HG02840 (cell line): ENCODE measurements around the gene RPL3.

Experiments used
- ATAC-seq: cut with Tn5 transposase; IDR thresholded peaks from one replicate; pipeline ENCODE4 v1.9.1; 2021; ENCODE audit warnings: mild to moderate bottlenecking, moderate library complexity, moderate number of reproducible peaks; ENCODE audit not compliant: unreplicated experiment, low FRiP score

RPL3 gene

GRCh38 chr22:39287076-39287725 is 32.2 kb downstream of the RPL3 start:
- ATAC-seq: no peak

GRCh38 chr22:39284983-39285382 is 34.4 kb downstream of the RPL3 start:
- ATAC-seq: no peak

DNA sequence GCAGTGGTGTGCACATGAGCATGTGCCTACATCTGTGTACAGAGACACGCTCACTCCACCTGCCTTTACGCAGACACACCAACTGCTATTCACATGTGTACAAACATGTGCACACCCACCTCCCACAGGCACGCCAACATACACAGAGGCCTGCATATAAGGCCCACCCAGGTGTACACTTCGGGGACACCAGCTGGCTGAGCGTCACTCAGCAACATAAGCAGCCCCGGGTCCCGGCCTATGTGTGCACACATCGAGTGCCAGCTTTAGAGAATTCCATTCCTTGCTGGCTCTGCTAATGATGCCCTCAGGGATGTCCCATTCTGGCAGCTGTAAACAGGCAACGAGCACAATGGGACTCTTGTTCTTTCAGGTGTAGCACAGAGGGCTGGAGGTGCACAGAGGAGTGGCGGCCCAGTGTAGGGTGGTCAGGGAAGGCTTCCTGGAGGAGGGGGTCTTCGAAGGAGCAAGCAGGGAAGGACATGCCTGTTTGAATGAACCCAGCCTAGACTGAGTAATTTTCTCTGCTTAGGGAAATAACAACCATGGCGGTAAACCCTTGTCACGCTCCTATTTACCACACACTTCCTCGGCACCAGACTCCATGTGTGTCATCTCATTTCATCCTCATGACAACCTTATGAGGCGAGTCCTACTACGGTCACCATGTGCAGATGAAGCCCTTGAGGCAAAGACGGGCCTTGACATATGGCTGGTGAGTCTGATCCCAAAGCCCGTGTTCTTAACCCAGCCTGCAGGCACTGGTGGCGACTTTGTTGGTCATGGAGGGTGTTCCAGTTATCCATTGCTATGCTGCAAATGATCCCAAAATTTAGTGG is 35.1 kb downstream of the RPL3 start:
- ATAC-seq: no peak

GRCh38 chr22:39283322-39284141 is 35.9 kb downstream of the RPL3 start:
- no peak for ATAC-seq

- ATAC-seq: no peak
Observed at GRCh38 chr22:39282645-39283321, 36.6 kb downstream of the RPL3 start.

GRCh38 chr22:39281126-39281525 is 38.3 kb downstream of the RPL3 start:
- ATAC-seq: no peak

DNA sequence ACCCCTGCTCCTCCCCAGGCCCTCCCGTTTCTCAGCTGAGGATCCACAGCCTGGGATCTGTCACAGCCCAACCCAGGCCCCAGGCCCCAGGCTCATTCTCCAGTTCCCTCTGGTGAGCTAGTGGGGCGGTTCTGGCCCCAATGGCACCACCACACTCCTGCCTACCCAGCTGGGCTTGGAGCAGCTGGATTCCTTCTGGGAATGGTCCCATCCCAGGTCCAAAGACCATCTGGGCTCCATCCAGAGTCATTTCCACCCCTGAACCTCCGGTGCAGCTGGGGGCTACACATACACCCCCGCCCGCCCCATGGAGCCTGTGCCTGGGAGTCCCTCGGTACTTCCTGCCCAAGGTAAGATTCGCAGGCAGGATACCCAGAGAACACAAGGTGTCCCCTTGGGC is 39.2 kb downstream of the RPL3 start:
- no peak for ATAC-seq

GRCh38 chr22:39279170-39279850 is 40.1 kb downstream of the RPL3 start:
- no peak for ATAC-seq

DNA sequence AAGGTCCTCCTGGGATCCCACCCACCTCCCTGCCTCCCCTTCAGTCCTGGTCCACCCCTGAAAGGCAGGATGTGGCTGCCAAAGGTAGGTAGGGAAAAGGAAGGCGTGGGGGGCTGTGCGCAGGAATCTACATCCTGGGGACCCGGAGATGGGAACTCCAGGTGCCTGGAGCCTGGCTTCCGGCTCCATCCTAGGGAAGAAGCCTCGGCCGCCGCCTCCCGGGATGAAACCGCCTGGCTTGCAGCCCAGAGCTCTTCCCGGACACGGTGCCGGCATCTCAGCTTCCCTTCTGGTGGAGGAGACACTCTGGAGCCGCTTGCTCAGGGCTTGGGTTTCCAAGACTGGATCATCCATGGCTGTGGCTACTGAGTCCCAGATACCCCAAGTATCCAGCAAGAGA is 41.4 kb downstream of the RPL3 start:
- no peak for ATAC-seq

DNA sequence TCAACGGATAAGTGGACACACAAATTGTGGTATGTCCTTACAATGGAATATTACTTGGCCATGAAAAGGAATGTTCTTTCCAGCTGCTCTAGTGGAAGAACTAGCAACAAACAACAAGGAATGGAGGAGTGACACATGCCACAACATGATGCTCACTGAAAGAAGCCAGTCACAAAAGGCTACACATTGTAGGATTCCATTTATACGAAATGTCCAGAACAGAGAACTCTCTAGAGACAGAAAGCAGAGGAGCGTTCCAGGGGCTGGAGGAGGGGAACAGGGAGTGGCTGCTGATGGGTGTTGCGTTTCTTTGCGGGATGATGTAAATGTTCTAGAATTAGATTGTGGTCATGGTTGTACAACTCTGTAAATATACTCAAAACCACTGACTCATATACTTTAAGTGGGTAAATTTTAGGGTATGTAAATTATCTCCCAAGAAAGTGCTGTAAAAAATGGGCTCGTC is 42.2 kb downstream of the RPL3 start:
- ATAC-seq: no peak

GRCh38 chr22:39276440-39277141 is 42.8 kb downstream of the RPL3 start:
- ATAC-seq: no peak

- ATAC-seq: no peak
Observed at GRCh38 chr22:39275814-39276439, 43.5 kb downstream of the RPL3 start.

DNA sequence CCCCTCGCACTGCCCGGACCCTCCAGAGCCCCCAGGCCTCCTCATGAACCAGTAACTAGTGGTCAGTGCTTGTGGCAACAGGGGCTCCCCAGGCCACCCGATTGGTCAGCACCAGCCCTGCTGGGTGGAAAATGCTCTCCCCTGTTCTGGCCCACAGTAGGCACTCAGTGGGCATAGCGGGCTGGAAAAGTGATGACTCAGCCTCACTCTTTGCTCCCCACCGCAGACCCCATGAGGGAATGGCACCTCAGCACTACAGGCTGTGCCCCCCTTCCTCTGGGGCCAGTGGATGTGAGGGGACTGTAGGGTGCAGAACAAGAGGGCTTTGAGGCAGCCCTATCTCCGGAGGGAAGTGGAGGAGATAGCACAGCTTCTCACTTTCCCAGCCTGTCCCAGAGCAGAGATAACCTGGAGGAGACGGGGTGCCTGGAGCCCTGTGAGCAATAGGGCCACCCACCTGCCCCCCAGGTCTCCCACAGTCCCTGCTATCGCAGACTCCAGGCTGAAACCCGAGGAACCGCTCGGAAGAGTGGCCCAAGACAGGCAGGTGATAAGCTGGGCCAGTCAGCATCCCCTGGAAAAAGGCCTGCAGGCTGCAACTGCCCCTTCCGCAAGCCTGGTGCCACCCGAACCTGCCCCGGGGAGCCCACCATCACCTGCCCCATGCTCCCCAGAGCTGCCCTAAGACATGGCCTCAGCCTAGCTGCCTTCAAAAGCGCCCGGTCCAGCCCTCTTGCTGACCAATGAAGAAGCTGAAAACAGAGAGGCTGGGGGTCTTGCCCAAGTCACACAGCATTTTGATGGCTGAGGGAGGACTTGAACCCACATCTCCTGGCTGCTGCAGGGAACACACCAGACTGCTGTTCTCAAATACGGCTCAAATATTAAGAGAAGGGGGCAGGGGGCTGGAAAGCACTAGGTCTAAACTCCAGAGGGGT is 45.2 kb downstream of the RPL3 start:
- no peak for ATAC-seq

DNA sequence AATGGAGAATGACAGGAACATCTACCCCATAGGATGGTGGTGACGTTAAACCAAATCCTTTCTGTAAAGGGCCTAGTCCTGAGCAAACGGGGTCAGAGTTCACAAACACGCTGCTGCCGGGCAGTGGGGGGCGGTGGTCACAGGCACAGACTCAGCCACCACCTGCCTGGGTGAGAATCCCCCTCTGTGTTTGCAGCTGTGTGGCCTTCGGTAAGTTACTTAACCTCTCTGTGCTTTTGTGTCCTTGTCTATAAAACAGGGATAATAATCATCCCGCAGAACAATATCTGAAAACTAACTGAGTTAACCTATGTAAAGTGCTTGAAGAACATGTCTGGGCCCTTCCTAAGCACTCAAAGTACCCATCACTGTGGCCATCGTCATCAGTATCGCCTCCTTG is 48.6 kb downstream of the RPL3 start:
- no peak for ATAC-seq

DNA sequence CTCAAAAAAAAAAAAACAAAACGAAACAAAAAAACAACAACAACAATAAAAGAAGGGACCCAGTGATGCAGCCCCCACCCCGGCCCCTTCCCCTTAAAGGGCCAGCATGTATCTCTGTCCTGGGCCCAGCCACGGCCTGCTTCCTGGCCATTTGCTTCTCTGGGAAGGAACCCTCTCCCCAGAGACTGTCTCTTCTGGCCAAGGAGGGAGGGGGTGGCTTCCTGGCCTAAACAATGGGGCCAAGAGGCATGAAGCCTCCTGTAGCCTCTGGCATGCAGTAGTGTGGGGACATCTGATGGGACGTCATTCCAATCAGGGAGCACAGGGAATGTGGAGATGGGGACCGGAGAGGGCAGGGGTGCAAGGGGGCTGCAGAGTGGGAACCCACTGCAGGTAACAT is 49.1 kb downstream of the RPL3 start:
- ATAC-seq: no peak

DNA sequence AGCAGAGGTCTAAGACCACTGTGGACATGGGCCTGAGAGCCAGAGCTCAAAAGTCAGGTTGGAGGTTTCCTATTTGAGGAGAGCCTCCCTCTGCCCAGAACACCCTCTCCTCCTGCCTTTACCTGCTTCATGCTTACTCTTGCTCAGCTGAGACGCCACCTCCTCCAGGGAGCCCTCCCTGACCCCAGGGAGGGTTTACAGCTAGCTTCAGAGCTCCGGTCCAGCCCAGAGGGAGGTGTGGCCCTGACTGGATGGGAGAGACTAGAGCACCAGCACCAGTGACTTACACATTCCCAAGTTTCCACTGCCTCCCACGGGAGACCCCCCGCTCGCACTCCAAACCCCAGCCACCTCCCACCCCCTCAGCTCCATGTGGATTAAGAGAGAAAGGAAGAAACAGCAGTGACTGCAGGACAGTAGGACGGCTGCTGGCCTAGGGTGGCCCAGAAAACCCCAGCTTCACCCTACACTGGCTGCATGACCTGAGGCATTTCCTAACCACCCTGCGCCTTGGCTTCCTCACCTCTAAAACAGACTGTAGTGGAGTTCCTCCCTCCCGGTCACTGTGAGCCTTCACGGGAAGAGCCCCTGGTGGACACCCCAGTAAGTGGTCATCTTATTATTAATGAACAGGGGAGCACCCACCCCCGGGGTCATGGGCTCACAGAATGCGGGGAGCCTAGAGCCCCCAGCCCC is 50.2 kb downstream of the RPL3 start:
- no peak for ATAC-seq

DNA sequence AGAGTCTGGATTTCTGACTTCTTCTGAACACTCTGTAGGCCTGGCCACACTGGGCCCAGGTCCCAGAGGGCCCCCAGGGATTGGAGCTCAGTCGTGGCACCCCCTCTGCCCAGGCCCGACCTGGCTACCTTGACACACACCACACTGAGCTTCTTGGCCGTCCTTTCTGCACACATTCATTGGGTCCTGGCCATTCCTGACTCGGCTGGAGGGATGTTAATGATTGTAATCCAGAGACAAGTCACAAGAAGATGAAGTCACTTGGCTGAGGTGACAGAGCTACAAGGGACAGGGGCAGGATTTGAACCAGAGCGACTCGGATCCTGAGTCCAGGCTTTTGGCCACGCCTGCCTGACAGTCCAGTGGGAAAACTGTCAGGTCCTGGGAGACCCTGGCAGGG is 50.8 kb downstream of the RPL3 start:
- no peak for ATAC-seq
